ENCODE results near the gene STRIP2. TPM values are rescaled to one million over a fixed set of nuclear protein-coding genes. Genes with fewer than 3 reads are reported as not detected.
A peak's percentile ranks its signal among the peaks of the same experiment; 100 is the strongest.

The STRIP2 gene
- total and polyA plus RNA-seq, 9 of the 15 experiments (the other 6 are each of a cell fraction or from before 2014, with no cell fraction given): 10.1 to 81.8 (median 42.3) TPM

DNA sequence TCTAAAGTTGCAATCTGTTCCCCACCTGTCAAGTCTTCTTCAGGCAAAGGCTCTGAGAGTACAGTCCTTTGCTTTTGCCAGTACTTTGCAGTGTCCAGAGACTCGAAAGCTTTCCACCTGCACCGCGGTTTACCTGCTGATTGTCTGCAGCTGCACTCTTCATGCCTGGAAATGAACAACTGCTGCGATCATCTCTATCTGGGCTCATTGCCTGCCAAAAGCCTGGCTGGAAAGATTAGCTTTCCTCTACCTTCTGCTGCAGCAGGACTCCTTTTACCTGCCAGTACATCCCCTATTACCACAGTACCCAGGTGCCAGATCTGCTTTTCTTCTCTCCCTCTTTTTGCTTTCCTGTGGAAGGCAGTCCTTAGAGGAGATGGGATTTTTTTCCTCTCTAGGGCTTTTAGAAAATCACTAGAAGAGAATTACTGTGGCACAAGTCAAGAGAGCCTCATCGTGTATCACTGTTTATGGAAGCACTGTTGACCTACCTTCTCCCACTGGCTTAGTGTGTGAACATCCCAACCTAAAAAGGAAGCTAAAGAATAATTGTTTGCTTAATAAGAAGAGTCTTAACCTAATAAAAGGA, 2.2 kb downstream of the STRIP2 start (continued):
- no peak for TF ChIP-seq HLTF (IDR thresholded peaks at IDR 0.05)
- no peak for TF ChIP-seq PKNOX1 (IDR thresholded peaks at IDR 0.05)
- no peak for TF ChIP-seq SUPT5H (IDR thresholded peaks at IDR 0.05)
- TF ChIP-seq CBFB (CRISPR knock-in tag; IDR thresholded peaks at IDR 0.05): no peak
- no peak for TF ChIP-seq NUFIP1 (IDR thresholded peaks at IDR 0.05; ENCODE audit: partially characterized antibody)
- TF ChIP-seq ZNF507 (tag; conservative IDR thresholded peaks at IDR 0.05): no peak
- no peak for TF ChIP-seq ZNF184 (CRISPR knock-in tag; IDR thresholded peaks at IDR 0.05)
- TF ChIP-seq RAD51 (IDR thresholded peaks at IDR 0.05; ENCODE audit: borderline replicate concordance, low read depth): no peak
- no peak for TF ChIP-seq ELK3 (CRISPR knock-in tag; IDR thresholded peaks at IDR 0.05)
- TF ChIP-seq ZBTB17 (CRISPR knock-in tag; IDR thresholded peaks at IDR 0.05): peak; percentile 98
- TF ChIP-seq, protein P1, sequence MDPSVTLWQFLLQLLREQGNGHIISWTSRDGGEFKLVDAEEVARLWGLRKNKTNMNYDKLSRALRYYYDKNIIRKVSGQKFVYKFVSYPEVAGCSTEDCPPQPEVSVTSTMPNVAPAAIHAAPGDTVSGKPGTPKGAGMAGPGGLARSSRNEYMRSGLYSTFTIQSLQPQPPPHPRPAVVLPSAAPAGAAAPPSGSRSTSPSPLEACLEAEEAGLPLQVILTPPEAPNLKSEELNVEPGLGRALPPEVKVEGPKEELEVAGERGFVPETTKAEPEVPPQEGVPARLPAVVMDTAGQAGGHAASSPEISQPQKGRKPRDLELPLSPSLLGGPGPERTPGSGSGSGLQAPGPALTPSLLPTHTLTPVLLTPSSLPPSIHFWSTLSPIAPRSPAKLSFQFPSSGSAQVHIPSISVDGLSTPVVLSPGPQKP (CRISPR knock-in tag; IDR thresholded peaks at IDR 0.05): no peak
- no peak for TF ChIP-seq ZNF445 (CRISPR knock-in tag; IDR thresholded peaks at IDR 0.05; ENCODE audit: low read depth)
- TF ChIP-seq TEAD4 (IDR thresholded peaks at IDR 0.05; ENCODE audit: low read length): peak; percentile 76
- no peak for TF ChIP-seq TEAD4 (CRISPR knock-in tag; IDR thresholded peaks at IDR 0.05; ENCODE audit: borderline replicate concordance)
- TF ChIP-seq ZBTB7A (IDR thresholded peaks at IDR 0.05; ENCODE audit: borderline replicate concordance, control insufficient read depth, low read depth, low read length): no peak

Measured in K562 (cell line).